HK-2 (cell line): ENCODE results near the gene MAPK6.
A peak's percentile ranks its signal among the peaks of the same experiment; 100 is the strongest.

Experiments used
- DNase-seq: peaks from one replicate; pipeline ENCODE4 v3.0.0-alpha.2; 2018; ENCODE audit not compliant: unreplicated experiment

MAPK6 gene

GRCh38 chr15:52102463-52102862, 83.4 kb downstream of the MAPK6 start:
- DNase-seq = no peak

DNA sequence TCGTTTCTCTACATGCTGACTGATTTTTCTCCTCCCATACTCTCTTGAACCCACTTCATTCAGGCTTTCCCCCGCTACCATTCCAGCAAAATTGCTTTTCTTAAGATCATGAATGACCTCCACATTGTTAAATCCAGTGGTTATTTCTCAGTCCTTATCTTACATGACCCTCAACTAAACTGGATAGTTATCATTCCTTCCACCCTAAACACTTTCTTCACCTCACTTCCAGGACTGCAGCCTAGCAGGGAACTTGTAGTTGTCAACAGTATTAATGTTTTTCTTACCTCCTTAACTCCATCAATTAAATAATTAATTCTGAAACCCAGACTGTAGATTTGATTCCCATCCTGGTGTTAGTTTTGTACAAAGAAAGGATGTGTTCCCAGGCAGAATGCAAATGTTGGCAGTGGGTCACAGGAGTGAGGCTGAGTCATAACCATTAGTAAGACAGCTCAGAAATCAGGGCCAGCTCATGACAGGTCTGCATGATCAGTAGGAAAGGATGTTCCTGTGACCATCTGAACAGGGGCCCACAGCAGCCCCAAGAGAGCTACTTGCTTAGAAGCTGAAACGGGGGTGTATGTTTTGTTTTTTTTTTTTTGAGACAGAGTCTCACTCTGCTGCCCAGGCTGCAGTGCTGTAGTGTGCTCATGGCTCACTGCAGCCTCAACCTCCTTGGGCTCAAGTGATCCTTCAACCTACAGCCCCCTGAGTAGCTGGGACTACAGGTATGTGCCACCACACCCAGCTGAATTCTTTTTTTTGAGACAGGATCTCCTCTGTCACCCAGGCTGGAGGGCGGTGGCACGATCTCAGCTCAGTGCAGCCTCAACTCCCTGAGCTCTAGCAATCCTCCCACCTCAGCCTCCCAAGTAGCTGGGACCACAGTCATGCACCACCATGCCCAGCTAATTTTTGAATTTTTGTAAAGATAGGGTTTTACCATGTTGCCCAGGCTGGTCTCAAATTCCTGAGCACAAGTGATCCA, 84.5 kb downstream of the MAPK6 start:
- peak; percentile 48 for DNase-seq

DNA sequence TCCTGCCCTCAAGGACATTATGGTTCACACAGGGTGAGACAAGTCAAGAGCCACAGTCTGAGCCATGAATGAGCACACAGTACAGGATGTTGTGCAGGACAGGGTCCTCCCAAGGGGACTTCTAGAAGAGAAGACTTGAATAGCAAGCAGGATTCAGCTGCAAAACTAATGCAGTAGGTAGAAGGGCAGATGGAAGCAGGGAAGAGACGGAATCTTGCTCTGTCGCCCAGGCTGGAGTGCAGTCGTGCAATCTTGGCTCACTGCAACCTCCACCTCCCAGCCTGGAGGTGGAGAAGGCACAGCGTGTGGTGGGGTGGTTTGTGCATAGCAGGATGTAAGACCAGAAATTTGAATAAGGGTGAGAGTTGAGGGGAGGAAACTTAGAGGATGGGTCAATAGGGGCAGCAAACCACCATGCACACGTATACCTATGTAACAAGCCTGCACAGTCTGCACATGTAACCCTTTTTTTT, 85.5 kb downstream of the MAPK6 start:
- DNase-seq = no peak

DNA sequence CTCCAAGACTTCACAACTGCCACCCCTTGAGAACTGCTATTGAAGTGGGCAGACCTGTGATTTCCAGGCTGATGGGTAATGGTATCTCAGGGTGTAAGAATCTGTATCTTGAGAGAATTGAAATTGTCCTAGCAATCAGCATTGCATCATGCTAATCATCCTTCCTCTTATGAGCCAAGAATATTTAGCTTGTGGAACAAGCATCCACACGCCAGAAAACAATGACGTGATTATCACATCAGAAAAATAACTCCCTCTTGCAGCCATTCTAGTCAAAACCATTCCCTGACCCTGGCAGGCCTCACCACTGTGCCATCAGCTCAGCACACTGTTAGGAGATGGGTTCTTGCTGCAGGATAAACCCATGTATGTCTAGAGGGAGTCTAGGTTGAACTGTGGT, 86.8 kb downstream of the MAPK6 start:
- DNase-seq = no peak

DNA sequence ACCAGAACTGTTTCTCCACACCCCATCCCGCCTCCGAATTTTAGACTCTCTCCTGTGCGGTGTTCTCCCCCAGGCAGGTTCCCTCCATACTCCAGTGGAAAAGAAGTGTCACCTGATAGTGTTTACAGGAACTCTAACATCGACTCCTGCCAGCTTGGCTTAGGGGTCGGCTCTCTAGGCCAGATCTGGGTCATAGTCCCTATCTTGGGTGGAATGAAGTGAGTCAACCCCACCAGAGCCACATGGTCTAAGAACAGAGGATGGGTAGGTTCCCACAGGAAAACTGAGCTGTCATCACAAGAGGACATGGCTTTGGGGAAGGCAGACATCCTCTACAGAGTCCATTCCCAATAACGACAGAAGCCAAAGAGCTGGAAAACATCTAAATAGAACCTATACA, 87.6 kb downstream of the MAPK6 start:
- no peak for DNase-seq

DNA sequence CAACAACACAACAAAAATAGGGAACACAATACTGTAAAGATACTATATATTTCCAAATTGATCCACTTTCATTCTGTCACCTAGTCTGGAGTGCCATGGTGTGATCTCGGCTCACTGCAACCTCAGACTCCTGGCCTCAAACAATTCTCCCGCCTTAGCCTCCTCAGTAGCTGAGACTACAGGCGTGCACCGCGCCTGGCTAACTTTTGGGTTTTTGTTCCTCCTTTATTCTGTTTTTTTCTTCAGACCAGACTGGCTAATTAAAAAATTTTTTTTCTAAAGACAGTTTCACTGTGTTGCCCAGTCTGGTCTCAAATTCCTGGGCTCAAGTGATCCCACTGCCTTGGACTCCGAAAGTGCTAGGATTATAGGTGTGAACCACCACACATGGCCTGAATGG, 88.2 kb downstream of the MAPK6 start:
- DNase-seq = no peak

- DNase-seq = no peak
Measured at GRCh38 chr15:52109559-52110451, 90.8 kb downstream of the MAPK6 start.

- DNase-seq = no peak
Measured at GRCh38 chr15:52111517-52112202, 92.6 kb downstream of the MAPK6 start.

- no peak for DNase-seq
Measured at GRCh38 chr15:52112203-52112750, 93.3 kb downstream of the MAPK6 start.

DNA sequence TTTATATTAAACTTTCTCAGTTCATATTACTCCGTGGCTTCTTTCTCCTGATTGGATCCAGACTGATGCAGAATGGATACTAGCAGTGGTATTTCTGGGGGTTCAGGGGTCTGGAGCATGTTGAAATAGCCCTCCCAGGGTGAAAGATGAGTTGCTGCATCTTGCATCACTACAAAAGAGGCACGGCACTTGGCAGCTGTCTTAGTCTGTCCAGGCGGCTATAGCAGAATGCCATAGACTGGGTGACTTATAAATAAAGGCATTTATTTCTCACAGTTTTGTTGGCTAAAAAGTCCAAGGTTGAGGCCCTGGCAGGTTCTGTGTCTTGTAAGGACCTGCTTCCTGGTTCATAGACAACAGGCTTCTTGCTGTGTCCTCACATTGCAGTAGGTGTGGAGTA, 94.2 kb downstream of the MAPK6 start:
- no peak for DNase-seq

DNA sequence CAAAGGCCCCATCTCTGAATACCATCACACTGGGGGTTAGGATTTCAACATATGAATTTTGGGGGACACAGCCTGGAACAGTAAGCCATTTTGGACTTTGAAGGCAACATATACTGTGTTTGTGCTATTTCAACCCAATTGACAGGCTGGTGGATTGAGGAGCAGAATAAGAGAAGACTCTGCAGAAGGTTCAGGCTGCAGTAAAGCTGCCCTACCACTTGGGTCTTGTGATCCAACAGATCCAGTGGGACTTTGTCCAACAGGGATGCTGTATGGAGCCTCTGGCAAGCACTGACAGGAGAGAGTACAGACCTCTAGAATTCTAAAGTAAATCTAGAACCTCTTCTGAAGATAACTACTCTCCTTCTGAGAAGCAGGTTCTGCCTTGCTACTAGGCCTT, 94.7 kb downstream of the MAPK6 start:
- DNase-seq = no peak

DNA sequence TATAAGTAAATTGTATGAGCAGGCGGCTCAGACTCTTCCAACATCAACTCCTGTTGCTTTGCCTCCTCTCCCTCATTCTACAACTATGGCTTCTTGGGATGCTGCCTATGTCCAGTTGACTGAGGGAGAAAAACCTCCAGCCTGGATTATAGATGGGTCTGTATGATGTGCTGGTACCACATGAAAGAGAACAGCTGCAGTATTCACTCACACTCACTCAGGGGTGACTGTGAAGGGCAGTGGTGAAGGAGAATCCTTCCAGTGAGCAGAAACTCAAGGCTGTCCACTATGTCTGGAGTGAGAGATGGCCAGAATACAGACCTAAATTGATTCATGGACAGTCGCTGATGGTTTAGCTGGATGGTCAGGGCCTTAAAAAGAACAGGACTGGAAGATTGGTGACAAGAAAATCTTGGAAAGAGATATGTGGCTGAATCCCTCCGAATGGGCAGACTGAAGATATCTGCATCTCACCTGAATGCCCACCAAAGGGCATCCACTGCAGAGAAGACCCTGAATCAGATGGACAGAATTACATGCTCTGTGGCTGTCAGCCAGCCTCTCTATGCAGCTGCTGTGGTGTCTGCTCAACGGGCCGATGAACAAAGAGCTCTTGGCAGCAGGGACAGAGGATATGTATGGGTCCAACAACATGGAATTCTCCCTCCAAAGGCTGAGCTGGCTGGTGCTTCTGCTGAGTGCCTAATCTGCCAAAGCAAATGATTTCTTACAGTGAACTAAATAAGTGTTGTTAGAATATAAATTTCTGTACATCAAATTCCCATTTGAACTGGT, 95.4 kb downstream of the MAPK6 start:
- DNase-seq = no peak

DNA sequence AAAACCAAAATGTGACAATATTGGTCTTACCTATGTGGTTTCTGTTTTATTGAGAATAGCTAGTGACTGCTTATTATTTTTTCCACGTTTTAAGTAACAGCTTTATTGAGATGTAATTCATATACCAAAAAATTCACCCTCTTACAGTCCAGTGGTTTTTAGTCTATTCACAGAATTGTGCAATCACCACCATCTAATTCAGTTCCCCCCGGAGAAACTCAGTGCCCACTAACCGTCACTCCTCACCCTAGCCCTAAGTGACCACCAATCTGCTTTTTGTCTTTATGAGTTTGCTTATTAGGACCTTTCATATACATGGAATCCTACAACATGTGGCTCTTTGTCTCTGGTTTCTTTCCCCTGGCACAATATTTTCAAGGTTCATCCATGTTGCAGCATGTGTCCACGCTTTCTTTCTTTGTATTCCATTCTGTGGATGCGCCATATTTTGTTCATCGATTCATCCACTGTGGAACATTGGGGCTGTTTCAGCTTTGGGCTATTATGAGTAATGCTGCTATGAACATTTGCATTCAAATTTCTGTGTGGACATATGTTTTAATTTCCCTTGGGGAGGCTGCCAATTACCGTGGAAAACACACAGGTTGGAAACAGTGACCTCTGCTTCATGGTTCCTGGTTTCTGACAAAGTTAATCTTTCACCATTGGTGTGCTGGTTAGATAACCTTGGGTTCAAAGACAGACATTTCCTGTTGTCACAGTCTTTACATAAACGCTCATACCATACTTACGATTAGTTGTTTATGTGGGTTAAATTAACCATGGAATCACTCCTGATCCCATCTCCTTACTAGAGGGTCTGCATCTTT, 96.8 kb downstream of the MAPK6 start:
- no peak for DNase-seq
